Measurements from ENCODE around the gene SH3BGRL2. TPM values are rescaled to one million over a fixed set of nuclear protein-coding genes. Genes with fewer than 3 reads are reported as not detected.

Gene SH3BGRL2
- total RNA-seq, 1 experiment from 2014 or later, result 27.4 TPM

DNA sequence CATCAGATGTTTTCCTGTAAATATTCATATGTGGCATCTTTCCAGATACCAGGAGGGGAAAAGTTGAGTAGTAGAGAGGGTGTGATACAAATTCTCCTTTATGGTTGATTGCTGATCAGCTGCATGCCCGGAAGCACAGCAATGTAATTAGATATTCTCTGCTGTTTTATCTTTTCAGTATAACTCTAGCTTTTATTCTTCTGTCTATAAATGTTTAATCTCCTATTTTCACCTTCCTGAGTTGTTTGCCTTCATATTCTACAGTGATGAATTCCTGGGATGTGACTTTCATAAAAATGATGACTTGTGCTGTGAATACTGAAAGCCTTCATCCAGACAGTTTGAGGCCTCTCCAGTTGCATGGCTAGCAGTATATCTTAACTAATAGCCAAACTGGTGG, 53.7 kb downstream of the SH3BGRL2 start:
- DNase-seq, result no peak
- Histone ChIP-seq H2AFZ (no peak overlapping the region), H3K4me3 (no peak overlapping the region), H3K79me2 (ENCODE audit: low read depth) (no peaks in the 10 kb centered on the region), H4K20me1 (ENCODE audit: insufficient read depth) (no peaks in the 10 kb centered on the region), H3K9me2 (ENCODE audit: insufficient read depth) (no peaks in the 10 kb centered on the region), H3F3A (ENCODE audit: insufficient read depth, low read depth) (no peaks in the 10 kb centered on the region), H3K27ac (no peak overlapping the region), H3K4me2 (no peak overlapping the region), H3K4me1 (replicated peaks; ENCODE audit: insufficient read depth) (no peaks in the 10 kb centered on the region), H3K36me3 (ENCODE audit: low read depth) (no peaks in the 10 kb centered on the region), H3K9me3 (ENCODE audit: insufficient read depth, low read depth) (no peaks in the 10 kb centered on the region), H3K27me3 (ENCODE audit: insufficient read depth, low read depth) (no peaks in the 10 kb centered on the region)
- BruUV-seq (replicated peaks), result no TSS peak
- intact Hi-C loops (cut with micrococcal nuclease; ENCODE audit: unreplicated experiment), result no loop called here
- CTCF ChIA-PET, result no interaction called here
- POLR2A ChIA-PET (ENCODE audit: unreplicated experiment), result no interaction called here
- TF ChIP-seq, protein P1, sequence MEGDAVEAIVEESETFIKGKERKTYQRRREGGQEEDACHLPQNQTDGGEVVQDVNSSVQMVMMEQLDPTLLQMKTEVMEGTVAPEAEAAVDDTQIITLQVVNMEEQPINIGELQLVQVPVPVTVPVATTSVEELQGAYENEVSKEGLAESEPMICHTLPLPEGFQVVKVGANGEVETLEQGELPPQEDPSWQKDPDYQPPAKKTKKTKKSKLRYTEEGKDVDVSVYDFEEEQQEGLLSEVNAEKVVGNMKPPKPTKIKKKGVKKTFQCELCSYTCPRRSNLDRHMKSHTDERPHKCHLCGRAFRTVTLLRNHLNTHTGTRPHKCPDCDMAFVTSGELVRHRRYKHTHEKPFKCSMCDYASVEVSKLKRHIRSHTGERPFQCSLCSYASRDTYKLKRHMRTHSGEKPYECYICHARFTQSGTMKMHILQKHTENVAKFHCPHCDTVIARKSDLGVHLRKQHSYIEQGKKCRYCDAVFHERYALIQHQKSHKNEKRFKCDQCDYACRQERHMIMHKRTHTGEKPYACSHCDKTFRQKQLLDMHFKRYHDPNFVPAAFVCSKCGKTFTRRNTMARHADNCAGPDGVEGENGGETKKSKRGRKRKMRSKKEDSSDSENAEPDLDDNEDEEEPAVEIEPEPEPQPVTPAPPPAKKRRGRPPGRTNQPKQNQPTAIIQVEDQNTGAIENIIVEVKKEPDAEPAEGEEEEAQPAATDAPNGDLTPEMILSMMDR (conservative IDR thresholded peaks at IDR 0.05), result no peak
- no peak for TF ChIP-seq EZH2 (IDR thresholded peaks at IDR 0.05; ENCODE audit: low read depth)

DNA sequence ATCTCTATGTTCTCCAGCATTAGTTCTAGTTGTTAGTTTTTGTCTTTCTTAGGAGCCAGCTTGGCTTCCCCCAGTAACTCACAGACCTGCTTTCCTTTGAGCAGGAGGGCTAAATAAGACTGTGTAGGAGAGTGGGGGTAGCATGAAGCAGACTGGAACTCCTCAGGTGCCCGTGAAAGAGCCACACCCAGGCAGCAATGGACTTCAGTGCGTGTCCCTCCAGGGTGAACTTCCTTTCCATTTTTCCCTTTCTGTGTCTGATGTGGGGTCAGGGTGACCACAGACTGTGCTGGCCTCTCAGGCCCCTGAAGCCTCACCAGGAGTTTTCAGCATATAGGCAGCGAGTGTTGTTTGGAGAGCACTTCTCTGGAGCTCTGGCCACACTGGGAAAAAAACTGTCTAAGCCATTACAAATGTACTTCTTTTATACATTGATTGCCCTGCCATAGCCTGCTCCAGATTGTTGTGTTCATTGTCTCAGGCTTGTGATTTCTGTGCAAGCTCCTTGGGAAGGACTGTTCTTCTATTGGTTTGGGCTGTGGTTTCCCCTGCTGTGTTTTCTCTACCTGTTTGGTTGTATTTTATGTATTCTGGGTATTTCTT, 55.7 kb downstream of the SH3BGRL2 start:
- intact Hi-C loops (cut with micrococcal nuclease; ENCODE audit: unreplicated experiment), result no loop called here
- Histone ChIP-seq H3K9me3 (ENCODE audit: insufficient read depth, low read depth) (no peaks in the 10 kb centered on the region), H3K79me2 (ENCODE audit: low read depth) (no peaks in the 10 kb centered on the region), H3K36me3 (ENCODE audit: low read depth) (no peaks in the 10 kb centered on the region), H3K27ac (no peak overlapping the region), H3K9me2 (ENCODE audit: insufficient read depth) (no peaks in the 10 kb centered on the region), H3K4me2 (no peak overlapping the region), H3K4me3 (no peak overlapping the region), H3K27me3 (ENCODE audit: insufficient read depth, low read depth) (no peaks in the 10 kb centered on the region), H3F3A (ENCODE audit: insufficient read depth, low read depth) (no peaks in the 10 kb centered on the region), H4K20me1 (ENCODE audit: insufficient read depth) (no peaks in the 10 kb centered on the region), H3K4me1 (replicated peaks; ENCODE audit: insufficient read depth) (no peaks in the 10 kb centered on the region), H2AFZ (no peak overlapping the region)
- ChIA-PET CTCF (no interaction called here), POLR2A (ENCODE audit: unreplicated experiment) (interaction anchor here (0.7 kb wide), 1 partner anchor 1123 kb away, joined by 8 read pairs; no protein-coding TSS in a partner anchor)
- no peak for DNase-seq
- no TSS peak for BruUV-seq (replicated peaks)
- no peak for TF ChIP-seq EZH2 (IDR thresholded peaks at IDR 0.05; ENCODE audit: low read depth)
- TF ChIP-seq, protein P1 (conservative IDR thresholded peaks at IDR 0.05), result no peak

DNA sequence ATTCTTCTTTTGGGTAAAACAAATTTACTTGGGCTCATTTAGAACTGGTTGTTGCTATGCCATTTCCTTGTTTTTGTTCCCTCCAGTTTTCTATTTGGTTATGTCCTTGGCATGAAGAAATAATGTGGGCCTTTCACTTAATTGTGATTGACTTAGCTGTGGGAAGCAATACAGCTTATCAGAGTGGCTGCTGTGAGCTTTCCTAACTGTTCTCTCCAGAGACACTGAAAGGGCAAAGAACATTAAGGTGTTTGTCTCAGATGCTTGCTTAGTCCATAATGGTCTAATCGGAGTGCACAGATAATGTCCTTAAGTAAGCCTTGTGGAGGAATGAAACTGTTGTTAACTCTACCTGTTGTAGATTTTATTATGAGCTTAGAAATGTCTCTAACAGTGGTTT, 56.6 kb downstream of the SH3BGRL2 start:
- intact Hi-C loops (cut with micrococcal nuclease; ENCODE audit: unreplicated experiment), result no loop called here
- Histone ChIP-seq H3K9me2 (ENCODE audit: insufficient read depth) (no peaks in the 10 kb centered on the region), H3K36me3 (ENCODE audit: low read depth) (no peaks in the 10 kb centered on the region), H3K9me3 (ENCODE audit: insufficient read depth, low read depth) (no peaks in the 10 kb centered on the region), H2AFZ (no peak overlapping the region), H3K27ac (no peak overlapping the region), H3F3A (ENCODE audit: insufficient read depth, low read depth) (no peaks in the 10 kb centered on the region), H3K4me2 (no peak overlapping the region), H3K4me1 (replicated peaks; ENCODE audit: insufficient read depth) (no peaks in the 10 kb centered on the region), H3K27me3 (ENCODE audit: insufficient read depth, low read depth) (no peaks in the 10 kb centered on the region), H4K20me1 (ENCODE audit: insufficient read depth) (no peaks in the 10 kb centered on the region), H3K79me2 (ENCODE audit: low read depth) (no peaks in the 10 kb centered on the region), H3K4me3 (no peak overlapping the region)
- POLR2A ChIA-PET (ENCODE audit: unreplicated experiment), result interaction anchor here (0.7 kb wide), 1 partner anchor 1122 kb away, joined by 8 read pairs; no protein-coding TSS in a partner anchor
- no TSS peak for BruUV-seq (replicated peaks)
- no peak for DNase-seq
- TF ChIP-seq, protein P1 (conservative IDR thresholded peaks at IDR 0.05), result no peak
- TF ChIP-seq EZH2 (IDR thresholded peaks at IDR 0.05; ENCODE audit: low read depth), result no peak
- CTCF ChIA-PET, result no interaction called here
